Parathyroid adenoma (tissue), 2 donors: ENCODE results near the gene ZBTB46.

Source experiments
- H2AFZ ChIP-seq: fragments of 300-600 bp; sonication (generic); one replicate; pipeline ENCODE4 v1.7.0; 2017; ENCODE audit warnings: antibody characterized with exemption, mild to moderate bottlenecking
- H3K27ac ChIP-seq: fragments of 300-600 bp; sonication (generic); one replicate; pipeline ENCODE4 v1.7.0; 2017
- H3K27me3 ChIP-seq: fragments of 300-600 bp; sonication (generic); one replicate; pipeline ENCODE4 v1.7.0; 2017; ENCODE audit warnings: low read length; ENCODE audit not compliant: control insufficient read depth, insufficient read depth
- H3K36me3 ChIP-seq: fragments of 300-600 bp; sonication (generic); one replicate; pipeline ENCODE4 v1.7.0; 2017; ENCODE audit warnings: low read length; ENCODE audit not compliant: control insufficient read depth, insufficient read depth
- H3K4me1 ChIP-seq: fragments of 300-600 bp; sonication (generic); one replicate; pipeline ENCODE4 v1.7.0; 2017; ENCODE audit warnings: control low read depth
- H3K4me2 ChIP-seq: fragments of 300-600 bp; sonication (generic); one replicate; pipeline ENCODE4 v1.7.0; 2017; ENCODE audit warnings: low read length
- H3K4me3 ChIP-seq: fragments of 300-600 bp; sonication (generic); one replicate; pipeline ENCODE4 v1.7.0; 2017; ENCODE audit warnings: low read depth, low read length
- H3K79me2 ChIP-seq: fragments of 300-600 bp; sonication (generic); one replicate; pipeline ENCODE4 v1.7.0; 2017; ENCODE audit warnings: control low read depth
- H3K9ac ChIP-seq: fragments of 300-600 bp; sonication (generic); one replicate; pipeline ENCODE4 v1.7.0; 2017; ENCODE audit warnings: mild to moderate bottlenecking
- H3K9me3 ChIP-seq: fragments of 300-600 bp; sonication (generic); one replicate; pipeline ENCODE4 v1.7.0; 2017; ENCODE audit warnings: low read length; ENCODE audit not compliant: control insufficient read depth
- TF ChIP-seq, protein P1 (sequence below): fragments of 300-600 bp; sonication (generic); IDR thresholded peaks from one replicate; pipeline ENCODE4 v1.7.0; 2017; ENCODE audit warnings: antibody characterized with exemption, mild to moderate bottlenecking
- donor health status: primary hyperparathyroidism.

ZBTB46 gene

DNA sequence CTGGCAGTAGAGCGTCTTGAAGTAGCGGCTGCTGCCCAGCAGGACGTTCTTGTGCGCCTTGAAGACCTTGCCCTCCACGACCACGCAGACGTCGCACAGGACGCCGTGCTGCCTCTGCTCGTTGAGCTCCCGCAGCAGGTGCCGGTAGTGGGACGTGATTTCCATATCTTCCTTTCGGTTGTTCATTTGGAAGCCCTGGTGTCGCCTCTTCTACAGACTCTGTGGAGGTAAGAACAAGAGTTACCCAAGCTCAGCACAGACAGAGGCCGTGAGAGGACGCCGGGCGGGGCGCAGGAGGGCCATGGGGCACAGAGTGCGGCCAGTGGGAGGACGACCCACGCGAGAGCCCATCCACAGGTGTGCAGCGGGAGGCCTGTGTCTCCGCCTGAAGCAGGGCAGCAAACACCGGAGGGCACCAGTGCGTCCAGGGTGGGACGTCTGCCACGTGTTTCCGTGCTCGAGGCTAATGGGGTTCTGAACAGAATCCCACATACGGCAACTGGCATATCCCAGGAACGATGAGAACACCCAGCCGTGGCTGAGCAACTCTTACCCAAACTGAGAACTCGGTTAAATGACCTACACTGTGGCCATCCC is 40.4 kb downstream of the ZBTB46 start:
- H3K36me3 ChIP-seq, result no peaks in the 10 kb centered on the region
- H3K4me2 ChIP-seq, result no peak overlapping the region
- H3K9me3 ChIP-seq, result no peaks in the 10 kb centered on the region
- no peaks in the 10 kb centered on the region for H3K4me1 ChIP-seq
- H3K79me2 ChIP-seq, result peaks cover 40% of the 10 kb centered on the region
- H3K4me3 ChIP-seq, result no peak overlapping the region
- TF ChIP-seq, protein P1, sequence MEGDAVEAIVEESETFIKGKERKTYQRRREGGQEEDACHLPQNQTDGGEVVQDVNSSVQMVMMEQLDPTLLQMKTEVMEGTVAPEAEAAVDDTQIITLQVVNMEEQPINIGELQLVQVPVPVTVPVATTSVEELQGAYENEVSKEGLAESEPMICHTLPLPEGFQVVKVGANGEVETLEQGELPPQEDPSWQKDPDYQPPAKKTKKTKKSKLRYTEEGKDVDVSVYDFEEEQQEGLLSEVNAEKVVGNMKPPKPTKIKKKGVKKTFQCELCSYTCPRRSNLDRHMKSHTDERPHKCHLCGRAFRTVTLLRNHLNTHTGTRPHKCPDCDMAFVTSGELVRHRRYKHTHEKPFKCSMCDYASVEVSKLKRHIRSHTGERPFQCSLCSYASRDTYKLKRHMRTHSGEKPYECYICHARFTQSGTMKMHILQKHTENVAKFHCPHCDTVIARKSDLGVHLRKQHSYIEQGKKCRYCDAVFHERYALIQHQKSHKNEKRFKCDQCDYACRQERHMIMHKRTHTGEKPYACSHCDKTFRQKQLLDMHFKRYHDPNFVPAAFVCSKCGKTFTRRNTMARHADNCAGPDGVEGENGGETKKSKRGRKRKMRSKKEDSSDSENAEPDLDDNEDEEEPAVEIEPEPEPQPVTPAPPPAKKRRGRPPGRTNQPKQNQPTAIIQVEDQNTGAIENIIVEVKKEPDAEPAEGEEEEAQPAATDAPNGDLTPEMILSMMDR, result no peak
- H3K27ac ChIP-seq, result no peak overlapping the region
- H2AFZ ChIP-seq, result no peak overlapping the region
- no peak overlapping the region for H3K9ac ChIP-seq
- no peaks in the 10 kb centered on the region for H3K27me3 ChIP-seq

DNA sequence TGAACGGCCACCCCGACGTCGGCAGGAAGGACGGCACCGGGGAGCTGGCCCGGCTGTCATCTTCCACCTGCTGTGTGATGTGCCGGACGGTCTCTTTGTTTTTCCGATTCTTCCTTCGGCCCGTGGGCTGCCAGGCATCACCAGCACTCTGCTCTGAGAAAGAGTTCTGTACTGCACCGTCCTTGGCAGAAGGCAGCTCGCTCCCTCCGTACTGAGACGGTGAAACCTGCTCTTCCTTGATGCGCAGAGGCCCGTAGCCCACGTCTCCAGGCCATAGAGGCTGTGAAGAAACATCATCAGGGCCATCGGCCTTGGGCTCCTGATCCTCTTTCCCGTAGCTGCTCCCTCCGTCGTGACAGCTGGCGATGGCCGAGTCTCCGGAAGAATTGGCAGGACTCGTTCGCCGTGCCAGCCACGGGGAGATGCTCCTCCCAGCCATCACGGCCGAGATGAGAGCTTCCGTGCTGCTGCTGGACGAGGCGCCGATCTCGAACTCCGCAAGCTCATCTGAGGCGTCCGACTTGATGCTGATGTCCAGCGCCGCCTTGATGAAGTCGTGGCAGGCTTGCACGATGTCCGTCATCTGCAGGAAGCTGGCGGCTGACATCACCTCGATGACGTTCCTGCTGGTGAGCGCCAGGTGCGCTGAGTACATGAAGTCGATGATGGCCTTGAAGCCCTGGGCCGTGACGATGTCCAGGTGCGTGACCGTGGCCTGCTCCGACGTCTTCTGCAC is 41.1 kb downstream of the ZBTB46 start:
- Histone ChIP-seq H3K4me1 (no peaks in the 10 kb centered on the region), H3K27ac (peak overlapping the region; percentile 29), H3K9ac (no peak overlapping the region), H2AFZ (no peak overlapping the region), H3K36me3 (no peaks in the 10 kb centered on the region), H3K4me2 (no peak overlapping the region), H3K4me3 (no peak overlapping the region), H3K79me2 (peaks cover 36% of the 10 kb centered on the region), H3K27me3 (no peaks in the 10 kb centered on the region), H3K9me3 (no peaks in the 10 kb centered on the region)
- TF ChIP-seq, protein P1, result no peak

DNA sequence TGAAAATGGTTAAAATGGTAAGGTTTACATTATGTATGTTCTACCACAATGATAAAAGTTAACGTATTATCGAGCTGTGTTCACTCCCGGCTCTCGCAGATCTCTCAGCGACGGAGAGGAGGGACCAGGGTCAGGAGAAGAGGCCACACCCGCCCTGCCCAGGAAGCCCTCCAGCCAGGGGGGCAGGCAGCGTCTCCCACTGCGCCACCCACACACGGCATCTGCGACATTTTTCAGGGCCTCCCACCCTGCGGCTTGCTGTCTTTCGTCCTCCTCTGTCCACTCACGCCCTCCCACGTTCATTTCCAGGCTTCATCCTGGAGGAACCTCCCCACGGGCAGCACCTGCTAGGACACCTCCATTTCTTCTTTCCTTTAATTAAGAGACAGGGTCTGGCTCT is 43.3 kb downstream of the ZBTB46 start:
- no peaks in the 10 kb centered on the region for H3K4me1 ChIP-seq
- H3K36me3 ChIP-seq, result no peaks in the 10 kb centered on the region
- no peaks in the 10 kb centered on the region for H3K27me3 ChIP-seq
- H2AFZ ChIP-seq, result no peak overlapping the region
- H3K79me2 ChIP-seq, result peaks cover 45% of the 10 kb centered on the region
- no peak overlapping the region for H3K27ac ChIP-seq
- no peak overlapping the region for H3K9ac ChIP-seq
- H3K4me2 ChIP-seq, result no peak overlapping the region
- H3K4me3 ChIP-seq, result no peak overlapping the region
- TF ChIP-seq, protein P1, result no peak
- no peaks in the 10 kb centered on the region for H3K9me3 ChIP-seq

DNA sequence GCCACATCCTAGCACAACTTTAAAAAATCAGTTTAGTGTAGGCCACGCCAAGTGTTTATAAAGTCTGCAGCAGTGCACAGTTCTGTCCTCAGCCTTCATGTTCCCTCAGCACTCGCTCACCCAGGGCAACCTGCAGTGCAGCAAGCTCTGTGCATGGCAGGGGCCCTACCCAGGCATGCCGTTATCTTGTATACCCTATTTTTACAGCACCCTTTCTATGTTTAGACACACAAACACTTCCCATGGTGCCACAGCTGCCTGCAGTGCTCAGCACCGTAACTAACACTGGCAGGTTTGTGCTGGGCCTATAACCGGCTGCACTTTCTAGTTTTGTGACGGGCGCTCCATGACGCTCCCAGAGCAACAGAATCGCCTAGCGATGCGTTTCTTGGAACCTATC is 43.8 kb downstream of the ZBTB46 start:
- no peak overlapping the region for H3K4me3 ChIP-seq
- H3K9ac ChIP-seq, result no peak overlapping the region
- no peak overlapping the region for H2AFZ ChIP-seq
- no peak overlapping the region for H3K4me2 ChIP-seq
- H3K27me3 ChIP-seq, result no peaks in the 10 kb centered on the region
- peaks cover 49% of the 10 kb centered on the region for H3K79me2 ChIP-seq
- H3K4me1 ChIP-seq, result no peaks in the 10 kb centered on the region
- no peaks in the 10 kb centered on the region for H3K36me3 ChIP-seq
- no peak overlapping the region for H3K27ac ChIP-seq
- no peaks in the 10 kb centered on the region for H3K9me3 ChIP-seq
- TF ChIP-seq, protein P1, result no peak
